Left cardiac atrium (tissue), 4 donors: ENCODE data around the gene NOL4L. TPM values are rescaled to one million over a fixed set of nuclear protein-coding genes. Genes with fewer than 3 reads are reported as not detected.
"Not testable (repeated sequence)": the region's sequence is repeated elsewhere in the genome, so short reads cannot be mapped to it uniquely, and the experiment has no call there.

Experiments
- ATAC-seq, 2 donors: fragments of 200-7000 bp; cut with Tn5 transposase; one replicate each; pipeline ENCODE4 v1.9.1; 2020; ENCODE audit warnings: mild to moderate bottlenecking in 2 of 2, moderate library complexity in 2 of 2
- DNase-seq: peaks from one replicate; pipeline ENCODE4 v3.0.0-alpha.2; 2020
- intact Hi-C, 2 donors: fragments of 100-400 bp; cut with DNase I; formaldehyde crosslinking; loops; one replicate each; pipeline versions ENCODE4 v1.14.1 to v1.15.1; 2022 to 2023
- total RNA-seq, 2 donors: library from RNA; stranded (reverse); fragmentation: NEBNext Ultra II Directional; extraction: Animal tissue kit (Norgen Biotek cat#: 25700); gene quantifications; one replicate each; pipeline ENCODE4 v1.2.1, GENCODE V29; 2021
- donor health status: DM: no; HTN: yes; CAD: no.
- donor health status: DM: no; HTN: yes; CAD: no; lungs with severe emphysema.
- donor health status: DM: yes; HTN: yes; CAD: no.
- donor health status: Dilated cardiomyopathy.

NOL4L gene
- total RNA-seq, 2 donors from 2014 or later: 8.5 to 9.7 TPM

- no peak for DNase-seq
- no peak for ATAC-seq
- intact Hi-C loops: no loop called here
Observed at GRCh38 chr20:32600681-32601237, 15.6 kb upstream of the NOL4L start.

GRCh38 chr20:32599783-32600340, 14.7 kb upstream of the NOL4L start:
- ATAC-seq: no peak
- intact Hi-C loops: no loop called here

GRCh38 chr20:32598606-32599005, 13.5 kb upstream of the NOL4L start:
- ATAC-seq: no peak
- intact Hi-C loops: no loop called here
- no peak for DNase-seq

More at GRCh38 chr20:32599783-32600340, 14.7 kb upstream of the NOL4L start:
- DNase-seq: no peak

- ATAC-seq (no peak), DNase-seq (no peak)
- intact Hi-C loops: no loop called here
Observed at GRCh38 chr20:32597714-32598113, 12.6 kb upstream of the NOL4L start.

GRCh38 chr20:32596681-32597252, 11.6 kb upstream of the NOL4L start:
- DNase-seq (no peak), ATAC-seq (no peak)
- intact Hi-C loops: no loop called here

- intact Hi-C loops: no loop called here
- DNase-seq (no peak), ATAC-seq (no peak)
Observed at GRCh38 chr20:32595143-32595542, 10.0 kb upstream of the NOL4L start.

GRCh38 chr20:32594669-32595068, 9.5 kb upstream of the NOL4L start:
- DNase-seq, ATAC-seq, intact Hi-C loops: not testable (repeated sequence)

GRCh38 chr20:32594204-32594603, 9.1 kb upstream of the NOL4L start:
- intact Hi-C loops: no loop called here
- ATAC-seq (no peak), DNase-seq (no peak)

- intact Hi-C loops, ATAC-seq, DNase-seq: not testable (repeated sequence)
Observed at GRCh38 chr20:32592616-32593015, 7.5 kb upstream of the NOL4L start.

- ATAC-seq: no peak
- DNase-seq: no peak
- intact Hi-C loops: no loop called here
Observed at GRCh38 chr20:32592022-32592421, 6.9 kb upstream of the NOL4L start.

- intact Hi-C loops: no loop called here
- ATAC-seq (no peak), DNase-seq (no peak)
Observed at GRCh38 chr20:32589769-32590168, 4.6 kb upstream of the NOL4L start.

GRCh38 chr20:32589256-32589655, 4.1 kb upstream of the NOL4L start:
- intact Hi-C loops: no loop called here
- ATAC-seq (no peak), DNase-seq (no peak)

- intact Hi-C loops: no loop called here
- DNase-seq (no peak), ATAC-seq (no peak)
Observed at GRCh38 chr20:32588040-32588439, 2.9 kb upstream of the NOL4L start.

- intact Hi-C loops: no loop called here
- no peak for ATAC-seq
- DNase-seq: no peak
Observed at GRCh38 chr20:32586291-32586690, 1.2 kb upstream of the NOL4L start.

GRCh38 chr20:32585586-32586127, 524 bp upstream of the NOL4L start:
- intact Hi-C loops: no loop called here
- ATAC-seq: no peak
- no peak for DNase-seq

GRCh38 chr20:32583581-32584070, 1.5 kb downstream of the NOL4L start:
- intact Hi-C loops: loop anchor here in 1 of 2 donors (5.0 kb wide), 1 partner anchor 46 kb away; no protein-coding TSS in a partner anchor
- ATAC-seq (peak; percentile 6 to 27), DNase-seq (no peak)

- ATAC-seq (peak; percentile 37 to 64), DNase-seq (peak; percentile 38)
- intact Hi-C loops: loop anchor here in 1 of 2 donors (5.0 kb wide), 1 partner anchor 46 kb away; no protein-coding TSS in a partner anchor
Observed at GRCh38 chr20:32582659-32583580, 2.2 kb downstream of the NOL4L start.

GRCh38 chr20:32581839-32582658, 3.1 kb downstream of the NOL4L start:
- no peak for ATAC-seq
- DNase-seq: no peak
- intact Hi-C loops: loop anchor here in 1 of 2 donors (5.0 kb wide), 1 partner anchor 45 kb away; no protein-coding TSS in a partner anchor
